Esophagus muscularis mucosa (tissue), 3 donors: Measurements from ENCODE around the gene SPDYC.

Experiments
- CTCF ChIP-seq, 3 experiments: fragments of 200-600 bp in 2 of 3; fragments of 450-650 bp in 1 of 3; sonication (generic) in 2 of 3; IDR thresholded peaks; one replicate each; pipeline ENCODE4 v1.5.1; 2017 to 2019; ENCODE audit warnings: antibody characterized with exemption in 3 of 3, mild to moderate bottlenecking in 2 of 3, moderate library complexity in 1 of 3
- POLR2A ChIP-seq: fragments of 450-650 bp; IDR thresholded peaks from one replicate; pipeline ENCODE4 v1.6.1; 2017; ENCODE audit warnings: antibody characterized with exemption, moderate library complexity, mild to moderate bottlenecking, low read depth

DNA sequence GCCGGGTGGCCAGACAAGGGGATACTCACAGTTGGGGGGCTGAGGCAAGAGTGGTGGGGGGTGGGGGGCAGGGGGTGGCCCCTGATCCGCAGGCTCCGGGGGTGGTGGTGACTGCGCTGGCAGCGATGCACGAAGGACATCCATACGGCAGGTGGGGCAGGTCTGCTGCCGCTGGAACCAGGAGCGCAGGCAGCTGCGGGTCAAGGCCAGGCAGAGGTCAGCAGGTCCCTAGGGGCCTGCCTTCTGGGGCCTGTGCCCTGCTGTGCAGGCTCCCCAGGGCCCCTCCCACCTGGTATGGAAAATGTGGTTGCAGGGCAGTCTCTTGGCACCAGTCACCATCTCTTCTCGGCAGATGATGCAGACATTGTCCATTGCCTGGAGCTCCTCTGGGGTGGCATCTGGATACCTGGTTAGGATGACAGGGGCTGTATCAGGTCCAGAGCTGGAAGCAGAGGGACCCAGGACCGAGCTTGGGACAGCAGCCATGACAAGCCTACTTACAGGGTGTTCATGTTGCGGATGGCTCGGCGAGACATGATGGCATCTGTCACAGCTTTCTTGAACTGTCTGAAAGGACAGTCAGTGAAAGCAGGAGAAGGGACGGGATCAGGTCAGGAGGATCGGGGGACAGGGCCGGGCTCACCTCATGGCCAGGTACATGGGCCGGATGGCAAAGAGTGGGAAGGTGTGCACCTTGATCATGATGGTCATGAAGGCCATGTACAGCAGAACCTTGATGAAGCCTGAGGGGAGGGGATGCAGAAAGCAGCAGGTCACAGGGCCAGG is 39.2 kb upstream of the SPDYC start:
- TF ChIP-seq POLR2A (no peak), CTCF (IDR thresholded peaks at IDR 0.05) (no peak)
